ENCODE measurements around the gene NRGN. TPM values are rescaled to one million over a fixed set of nuclear protein-coding genes. Genes with fewer than 3 reads are reported as not detected.
A peak's percentile ranks its signal among the peaks of the same experiment; 100 is the strongest.

NRGN gene
- total RNA-seq, 4 donors from 2014 or later = 0.51 to 0.52 TPM; not detected in 2

- TF ChIP-seq POLR2A (IDR thresholded peaks at IDR 0.05) = no peak
- TF ChIP-seq CTCF (IDR thresholded peaks at IDR 0.05 in 4 of 5, conservative IDR thresholded peaks at IDR 0.05 in 1 of 5) = no peak
- Histone ChIP-seq H3K36me3 (no peaks in the 10 kb centered on the region), H3K27me3 (peaks cover 34 to 72% (median 61%) of the 10 kb centered on the region in 3 donors), H3K9me3 (no peaks in the 10 kb centered on the region), H3K4me3 (peak overlapping the region; percentile 53 to 73 (median 65)), H3K27ac (peak overlapping the region; percentile 25 to 70 (median 64)), H3K4me1 (peaks cover 0 to 12% of the 10 kb centered on the region in 2 donors)
- intact Hi-C loops (cut with DNase I; ENCODE audit: low total_unique reads) = loop anchor here (2.0 to 5.0 kb wide), 2 partner anchors 17 to 74 kb away; partner anchors contain the start of genes ESAM, SIAE and SPA17
- DNase-seq = no peak
- ATAC-seq = no peak
- in situ Hi-C loops (cut with MboI; ENCODE audit: low sequenced_read_pairs in 4 of 4) = no loop called here
Observed at GRCh38 chr11:124745835-124746620, 6.3 kb downstream of the NRGN start.

- DNase-seq (peak in 1 of 2 donors; percentile 58), ATAC-seq (peak; percentile 78 to 83)
- H3K9me3 ChIP-seq = no peaks in the 10 kb centered on the region
- peak overlapping the region; percentile 53 to 73 (median 65) for H3K4me3 ChIP-seq
- in situ Hi-C loops (cut with MboI; ENCODE audit: low sequenced_read_pairs in 4 of 4) (no loop called here), intact Hi-C loops (cut with DNase I; ENCODE audit: low total_unique reads) (loop anchor here (2.0 to 5.0 kb wide), 2 partner anchors 16 to 74 kb away; partner anchors contain the start of genes ESAM, SIAE and SPA17)
- TF ChIP-seq POLR2A (IDR thresholded peaks at IDR 0.05) (peak; percentile 26 to 61), CTCF (IDR thresholded peaks at IDR 0.05 in 4 of 5, conservative IDR thresholded peaks at IDR 0.05 in 1 of 5) (peak in 3 of 5 experiments; percentile 25 to 56 (median 30))
- peak overlapping the region; percentile 25 to 70 (median 64) for H3K27ac ChIP-seq
- H3K4me1 ChIP-seq = peaks cover 0 to 12% of the 10 kb centered on the region in 2 donors
- H3K27me3 ChIP-seq = peaks cover 34 to 72% (median 61%) of the 10 kb centered on the region in 3 donors
- H3K36me3 ChIP-seq = no peaks in the 10 kb centered on the region
Observed at GRCh38 chr11:124746621-124747243, 7.0 kb downstream of the NRGN start.

GRCh38 chr11:124747406-124748099 lies 7.8 kb downstream of the NRGN start:
- in situ Hi-C loops (cut with MboI; ENCODE audit: low sequenced_read_pairs in 4 of 4) = no loop called here
- peaks cover 37 to 73% (median 63%) of the 10 kb centered on the region in 3 donors for H3K27me3 ChIP-seq

More at GRCh38 chr11:124747406-124748099, 7.8 kb downstream of the NRGN start:
- H3K27ac ChIP-seq = peak overlapping the region in 3 of 4 donors; percentile 47 to 62 (median 61)
- no peaks in the 10 kb centered on the region for H3K36me3 ChIP-seq
- ATAC-seq (no peak), DNase-seq (no peak)
- peaks cover 0 to 12% of the 10 kb centered on the region in 2 donors for H3K4me1 ChIP-seq
- TF ChIP-seq CTCF (IDR thresholded peaks at IDR 0.05 in 4 of 5, conservative IDR thresholded peaks at IDR 0.05 in 1 of 5) (no peak), POLR2A (IDR thresholded peaks at IDR 0.05) (no peak)
- intact Hi-C loops (cut with DNase I; ENCODE audit: low total_unique reads) = loop anchor here (2.0 to 5.0 kb wide), 2 partner anchors 15 to 75 kb away; partner anchors contain the start of genes ESAM, SIAE and SPA17
- no peaks in the 10 kb centered on the region for H3K9me3 ChIP-seq
- H3K4me3 ChIP-seq = peak overlapping the region in 2 of 4 donors; percentile 63 to 73
